ENCODE measurements around the gene TMUB2.

The TMUB2 gene

DNA sequence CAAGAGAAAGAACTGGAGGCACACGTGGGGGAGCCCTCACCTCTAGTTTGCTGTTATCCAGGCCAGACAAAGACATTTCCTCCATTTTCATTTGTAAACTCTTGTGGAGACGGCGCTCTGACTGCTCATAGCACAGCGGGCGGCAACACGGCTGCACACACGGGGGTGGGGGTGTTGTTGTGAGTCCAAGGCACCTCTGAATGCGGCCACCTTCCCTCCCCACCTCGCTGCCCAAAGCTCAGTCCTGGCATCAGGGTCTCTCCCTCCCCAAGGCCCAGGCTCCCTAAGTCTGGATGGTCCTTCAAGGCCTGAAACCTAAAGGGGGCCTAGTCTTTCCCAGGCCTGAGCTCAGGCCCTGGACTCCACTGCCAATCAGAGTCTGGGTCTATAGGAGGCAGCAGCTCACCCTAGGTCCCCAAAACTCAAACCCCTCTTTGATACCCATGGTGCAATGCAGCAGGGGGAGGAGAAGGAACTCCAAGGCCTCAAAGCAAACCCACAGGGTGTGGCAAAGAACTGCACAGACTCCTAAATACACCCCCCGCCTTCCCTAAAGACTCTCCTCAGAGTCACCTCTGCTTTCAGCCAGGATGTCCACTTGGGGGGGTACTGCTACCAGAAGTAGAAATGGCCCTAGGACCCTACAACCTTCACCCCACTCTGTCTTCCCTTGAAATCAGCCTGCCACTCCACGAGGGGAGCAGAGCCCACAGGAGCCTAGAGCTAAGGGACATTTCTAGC is 11.4 kb downstream of the TMUB2 start:
- peak; percentile 60 for DNase-seq (ENCODE audit: low read depth)
- TF ChIP-seq, protein P1, sequence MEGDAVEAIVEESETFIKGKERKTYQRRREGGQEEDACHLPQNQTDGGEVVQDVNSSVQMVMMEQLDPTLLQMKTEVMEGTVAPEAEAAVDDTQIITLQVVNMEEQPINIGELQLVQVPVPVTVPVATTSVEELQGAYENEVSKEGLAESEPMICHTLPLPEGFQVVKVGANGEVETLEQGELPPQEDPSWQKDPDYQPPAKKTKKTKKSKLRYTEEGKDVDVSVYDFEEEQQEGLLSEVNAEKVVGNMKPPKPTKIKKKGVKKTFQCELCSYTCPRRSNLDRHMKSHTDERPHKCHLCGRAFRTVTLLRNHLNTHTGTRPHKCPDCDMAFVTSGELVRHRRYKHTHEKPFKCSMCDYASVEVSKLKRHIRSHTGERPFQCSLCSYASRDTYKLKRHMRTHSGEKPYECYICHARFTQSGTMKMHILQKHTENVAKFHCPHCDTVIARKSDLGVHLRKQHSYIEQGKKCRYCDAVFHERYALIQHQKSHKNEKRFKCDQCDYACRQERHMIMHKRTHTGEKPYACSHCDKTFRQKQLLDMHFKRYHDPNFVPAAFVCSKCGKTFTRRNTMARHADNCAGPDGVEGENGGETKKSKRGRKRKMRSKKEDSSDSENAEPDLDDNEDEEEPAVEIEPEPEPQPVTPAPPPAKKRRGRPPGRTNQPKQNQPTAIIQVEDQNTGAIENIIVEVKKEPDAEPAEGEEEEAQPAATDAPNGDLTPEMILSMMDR (conservative IDR thresholded peaks at IDR 0.05; ENCODE audit: low read depth, low read length): peak; percentile 30
- peak overlapping the region; percentile 73 for H3K4me3 ChIP-seq (ENCODE audit: low read depth, low read length)

DNA sequence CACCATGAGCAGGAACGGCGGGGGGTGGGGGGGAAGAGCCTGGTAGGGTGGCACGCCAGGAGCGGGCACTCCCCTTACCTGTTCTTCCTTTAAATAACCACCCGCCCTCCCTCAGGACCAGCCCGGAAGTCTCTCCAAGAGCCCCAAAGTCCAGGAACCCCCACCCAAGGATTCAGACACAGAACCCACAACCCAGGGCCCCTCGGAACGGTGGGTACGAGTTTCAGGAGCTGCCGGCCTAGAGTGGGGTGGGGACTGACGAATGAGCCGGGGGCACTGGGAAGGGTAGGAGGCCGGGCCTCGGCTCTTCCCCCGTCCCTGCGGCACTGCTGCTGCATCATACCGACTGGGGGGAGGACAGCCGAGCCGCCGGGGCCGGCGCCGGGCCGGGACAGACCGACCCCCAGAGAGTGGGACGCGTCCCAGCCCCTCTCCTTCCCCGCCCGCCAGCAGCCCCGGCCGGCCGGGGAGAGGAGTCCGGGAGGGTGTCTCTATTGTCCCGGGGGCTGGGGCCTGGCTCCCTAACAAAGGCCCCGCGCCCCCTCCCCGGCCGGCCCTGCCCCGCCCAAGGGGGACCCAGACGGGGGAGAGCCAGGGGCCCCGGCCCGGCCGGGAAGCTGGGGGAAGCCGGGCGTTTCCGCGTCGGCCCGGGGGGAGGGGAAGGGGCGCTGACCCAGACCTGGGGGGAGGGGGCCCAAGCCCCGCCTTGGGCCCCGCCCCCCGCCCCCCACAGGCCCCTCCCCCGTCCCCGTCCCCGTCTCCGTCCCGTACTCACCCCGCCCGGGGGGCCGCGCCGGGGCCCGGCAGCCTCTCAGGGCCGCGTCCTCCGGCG is 12.2 kb downstream of the TMUB2 start:
- TF ChIP-seq, protein P1 (conservative IDR thresholded peaks at IDR 0.05; ENCODE audit: low read depth, low read length): no peak
- DNase-seq (ENCODE audit: low read depth): peak; percentile 44
- peak overlapping the region; percentile 73 for H3K4me3 ChIP-seq (ENCODE audit: low read depth, low read length)

DNA sequence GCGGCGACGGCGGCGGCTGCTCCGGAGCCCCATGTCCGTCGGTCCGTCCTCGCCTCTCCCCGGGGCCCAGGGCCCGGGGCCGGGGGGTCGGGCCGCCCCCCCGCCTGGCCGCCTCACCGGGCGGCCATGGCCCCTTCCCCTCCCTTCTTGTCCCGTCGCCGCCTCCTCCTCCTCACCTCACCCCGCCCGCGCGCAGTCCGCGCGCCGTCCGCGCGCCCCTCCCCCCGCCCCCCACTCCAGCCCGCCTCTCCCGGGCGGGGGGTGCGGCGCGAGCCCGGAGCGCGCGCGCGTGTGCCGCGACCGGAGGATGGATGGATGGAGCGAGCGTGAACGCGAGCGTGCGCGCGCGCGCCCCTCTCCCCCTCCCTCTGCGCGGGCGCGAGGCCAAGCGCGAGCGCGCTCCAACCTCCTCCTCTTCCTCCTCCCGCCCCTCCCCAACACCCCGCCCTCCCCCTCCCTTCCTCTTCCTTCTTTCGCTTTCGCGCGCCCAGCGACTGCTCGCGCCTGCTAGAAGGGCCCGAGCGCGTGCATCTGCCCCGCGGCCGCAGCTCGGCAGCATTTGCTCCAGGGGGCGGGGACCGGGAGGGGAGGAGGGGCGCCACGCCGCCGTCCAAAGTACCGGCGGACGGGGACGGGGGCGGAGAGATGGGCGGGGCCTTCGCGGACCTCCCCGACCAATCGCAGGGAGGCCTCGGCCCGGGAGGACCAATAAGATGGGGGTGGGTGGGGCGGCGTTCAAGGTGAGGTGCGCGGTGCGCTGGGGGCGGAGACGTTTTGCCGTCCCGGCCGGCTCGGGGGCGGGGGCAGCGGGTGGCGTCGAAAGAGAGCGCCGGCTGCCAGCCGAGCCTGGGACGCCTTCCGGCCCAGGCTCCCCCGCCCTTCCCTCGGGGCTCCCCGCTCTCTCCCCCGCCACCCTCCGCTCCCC is 13.0 kb downstream of the TMUB2 start, which contains the start of gene ATXN7L3:
ATXN7L3 (minus strand) TSS at position 332 of the 925 bp plus-strand sequence. CDS start 1,814 bp downstream, outside the sequence.
- TF ChIP-seq, protein P1 (conservative IDR thresholded peaks at IDR 0.05; ENCODE audit: low read depth, low read length): no peak
- DNase-seq (ENCODE audit: low read depth): peak; percentile 99
- peak within 1 kb of the TSS; percentile 73 for H3K4me3 ChIP-seq (ENCODE audit: low read depth, low read length)

DNA sequence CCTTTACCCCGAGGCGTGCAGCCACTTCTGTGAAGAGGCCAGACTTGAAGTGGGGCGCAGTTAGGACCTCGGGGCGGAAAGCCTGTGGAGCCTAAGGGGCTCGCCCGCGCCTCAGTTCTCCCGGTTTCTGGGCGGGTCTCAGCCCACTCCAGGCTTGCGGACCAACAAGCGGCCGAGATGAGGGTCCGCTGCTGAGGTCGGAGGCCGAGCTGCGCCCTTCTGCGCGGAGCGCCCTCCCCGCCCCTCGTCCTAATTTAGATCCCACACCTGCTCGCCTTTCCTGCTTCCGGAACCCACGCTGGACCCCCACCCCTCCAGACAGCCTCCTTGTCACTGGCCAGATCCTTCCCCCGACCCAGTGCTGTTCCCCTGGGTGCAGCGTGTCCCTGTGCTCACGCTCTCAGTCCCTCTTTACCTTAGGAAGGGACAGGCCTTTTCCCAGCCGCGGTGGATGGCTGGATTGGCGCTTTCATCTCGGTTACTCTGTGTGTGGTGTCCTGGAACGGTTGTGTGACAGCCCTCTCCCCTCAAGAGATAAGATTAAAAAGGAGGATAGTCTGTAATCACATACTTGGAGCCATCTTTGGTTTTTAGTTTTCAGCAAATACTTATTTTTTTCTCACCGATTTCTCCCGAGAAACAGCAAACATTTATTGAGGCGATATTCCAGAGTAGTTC is 13.8 kb downstream of the TMUB2 start:
- TF ChIP-seq, protein P1 (conservative IDR thresholded peaks at IDR 0.05; ENCODE audit: low read depth, low read length): no peak
- H3K4me3 ChIP-seq (ENCODE audit: low read depth, low read length): peak overlapping the region; percentile 67

DNA sequence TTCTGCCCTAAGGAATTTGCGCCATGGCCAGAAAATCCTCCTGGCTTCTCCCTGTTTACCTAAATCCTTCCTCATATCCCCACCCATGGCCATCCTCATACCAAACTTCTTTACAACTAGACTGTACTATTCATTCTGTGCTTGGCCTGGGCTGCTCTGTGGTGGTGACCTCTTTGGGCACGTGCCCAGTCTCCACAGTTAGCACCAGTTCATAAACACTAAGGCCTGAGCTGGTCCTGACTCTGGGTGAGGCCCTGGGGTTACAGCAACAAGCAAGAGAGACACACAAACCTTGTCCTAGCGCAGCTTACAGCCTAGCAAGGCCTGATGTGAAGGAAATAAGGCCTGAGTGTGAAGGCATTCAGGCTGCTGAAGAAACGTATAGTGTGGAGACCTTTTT is 16.0 kb downstream of the TMUB2 start:
- TF ChIP-seq, protein P1 (conservative IDR thresholded peaks at IDR 0.05; ENCODE audit: low read depth, low read length): no peak
- DNase-seq (ENCODE audit: low read depth): peak; percentile 44
- no peak overlapping the region for H3K4me3 ChIP-seq (ENCODE audit: low read depth, low read length)

More for the DNA sequence above, 13.8 kb downstream of the TMUB2 start:
- no peak for DNase-seq (ENCODE audit: low read depth)
